ENCODE results near the gene DNAAF8.

DNA sequence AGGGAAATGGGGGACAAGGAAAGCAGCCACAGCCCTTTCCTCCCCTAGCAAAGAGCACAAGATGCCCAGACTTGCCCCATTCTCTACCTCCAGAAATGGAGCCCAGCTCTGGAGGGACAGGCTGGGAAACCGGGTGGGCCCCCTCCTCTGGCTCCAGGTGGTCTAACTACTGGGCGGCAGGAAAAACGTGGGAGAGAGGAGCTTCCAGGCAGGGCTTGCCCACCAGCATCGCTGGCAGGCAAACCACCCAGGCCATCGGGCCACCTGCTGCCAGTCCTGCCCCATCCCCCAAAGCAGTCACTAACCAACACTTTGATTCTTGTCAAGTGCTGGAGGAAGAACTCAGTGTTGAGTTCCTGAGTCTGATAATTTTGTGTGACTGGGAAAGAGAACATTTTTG, 15.9 kb upstream of the DNAAF8 start:
- TF ChIP-seq TCF12 (IDR thresholded peaks at IDR 0.05), result no peak
- TF ChIP-seq, protein P1, sequence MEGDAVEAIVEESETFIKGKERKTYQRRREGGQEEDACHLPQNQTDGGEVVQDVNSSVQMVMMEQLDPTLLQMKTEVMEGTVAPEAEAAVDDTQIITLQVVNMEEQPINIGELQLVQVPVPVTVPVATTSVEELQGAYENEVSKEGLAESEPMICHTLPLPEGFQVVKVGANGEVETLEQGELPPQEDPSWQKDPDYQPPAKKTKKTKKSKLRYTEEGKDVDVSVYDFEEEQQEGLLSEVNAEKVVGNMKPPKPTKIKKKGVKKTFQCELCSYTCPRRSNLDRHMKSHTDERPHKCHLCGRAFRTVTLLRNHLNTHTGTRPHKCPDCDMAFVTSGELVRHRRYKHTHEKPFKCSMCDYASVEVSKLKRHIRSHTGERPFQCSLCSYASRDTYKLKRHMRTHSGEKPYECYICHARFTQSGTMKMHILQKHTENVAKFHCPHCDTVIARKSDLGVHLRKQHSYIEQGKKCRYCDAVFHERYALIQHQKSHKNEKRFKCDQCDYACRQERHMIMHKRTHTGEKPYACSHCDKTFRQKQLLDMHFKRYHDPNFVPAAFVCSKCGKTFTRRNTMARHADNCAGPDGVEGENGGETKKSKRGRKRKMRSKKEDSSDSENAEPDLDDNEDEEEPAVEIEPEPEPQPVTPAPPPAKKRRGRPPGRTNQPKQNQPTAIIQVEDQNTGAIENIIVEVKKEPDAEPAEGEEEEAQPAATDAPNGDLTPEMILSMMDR (IDR thresholded peaks at IDR 0.05), result no peak
- no peak for TF ChIP-seq MXI1 (IDR thresholded peaks at IDR 0.05; ENCODE audit: low read depth, low read length)

All from SK-N-SH (cell line).